Measurements from ENCODE around the gene P2RY12.
A peak's percentile ranks its signal among the peaks of the same experiment; 100 is the strongest.

Gene P2RY12

GRCh38 chr3:151346292-151346691, 38.3 kb downstream of the P2RY12 start:
- no peak for DNase-seq (ENCODE audit: low read depth in 1 of 2, low spot score in 1 of 2)

GRCh38 chr3:151345859-151346258, 38.7 kb downstream of the P2RY12 start:
- DNase-seq (ENCODE audit: low read depth in 1 of 2, low spot score in 1 of 2): no peak

- no peak for DNase-seq (ENCODE audit: low read depth in 1 of 2, low spot score in 1 of 2)
These were observed 52.9 kb downstream of the P2RY12 start for GRCh38 chr3:151331696-151332095.

- DNase-seq (ENCODE audit: low read depth in 1 of 2, low spot score in 1 of 2): no peak
These were observed 53.7 kb downstream of the P2RY12 start for GRCh38 chr3:151330899-151331298.

- no peak for DNase-seq (ENCODE audit: low read depth in 1 of 2, low spot score in 1 of 2)
These were observed 54.2 kb downstream of the P2RY12 start for GRCh38 chr3:151330379-151330778.

GRCh38 chr3:151329363-151329762, 55.2 kb downstream of the P2RY12 start, which contains the start of gene P2RY13:
P2RY13 (minus strand) TSS chr3:151329549; CDS start chr3:151329528, 21 bp downstream.
- no peak for DNase-seq (ENCODE audit: low read depth in 1 of 2, low spot score in 1 of 2)

- no peak for DNase-seq (ENCODE audit: low read depth in 1 of 2, low spot score in 1 of 2)
These were observed 56.1 kb downstream of the P2RY12 start for GRCh38 chr3:151328298-151328995.

- no peak for DNase-seq (ENCODE audit: low read depth in 1 of 2, low spot score in 1 of 2)
These were observed 56.9 kb downstream of the P2RY12 start for GRCh38 chr3:151327571-151328198.

- DNase-seq (ENCODE audit: low read depth in 1 of 2, low spot score in 1 of 2): no peak
These were observed 62.0 kb downstream of the P2RY12 start for GRCh38 chr3:151322511-151322910.

- no peak for DNase-seq (ENCODE audit: low read depth in 1 of 2, low spot score in 1 of 2)
These were observed 63.0 kb downstream of the P2RY12 start for GRCh38 chr3:151321526-151321925.

- DNase-seq (ENCODE audit: low read depth in 1 of 2, low spot score in 1 of 2): no peak
These were observed 64.4 kb downstream of the P2RY12 start for GRCh38 chr3:151320131-151320530.

GRCh38 chr3:151319628-151320027, 64.9 kb downstream of the P2RY12 start:
- no peak for DNase-seq (ENCODE audit: low read depth in 1 of 2, low spot score in 1 of 2)

GRCh38 chr3:151318991-151319390, 65.6 kb downstream of the P2RY12 start:
- DNase-seq (ENCODE audit: low read depth in 1 of 2, low spot score in 1 of 2): no peak

- no peak for DNase-seq (ENCODE audit: low read depth in 1 of 2, low spot score in 1 of 2)
These were observed 66.2 kb downstream of the P2RY12 start for GRCh38 chr3:151318313-151318712.

GRCh38 chr3:151316267-151316991, 68.1 kb downstream of the P2RY12 start, which contains the start of gene GPR87:
GPR87 (minus strand) TSS chr3:151316820; CDS start chr3:151300100, 16,720 bp downstream.
- DNase-seq (ENCODE audit: low read depth in 1 of 2, low spot score in 1 of 2): peak in 1 of 2 donors; percentile 25

GRCh38 chr3:151315846-151316245, 68.7 kb downstream of the P2RY12 start:
- no peak for DNase-seq (ENCODE audit: low read depth in 1 of 2, low spot score in 1 of 2)

- DNase-seq (ENCODE audit: low read depth in 1 of 2, low spot score in 1 of 2): no peak
These were observed 69.4 kb downstream of the P2RY12 start for GRCh38 chr3:151315136-151315535.

GRCh38 chr3:151314593-151314992, 70.0 kb downstream of the P2RY12 start:
- no peak for DNase-seq (ENCODE audit: low read depth in 1 of 2, low spot score in 1 of 2)

- DNase-seq (ENCODE audit: low read depth in 1 of 2, low spot score in 1 of 2): no peak
These were observed 70.4 kb downstream of the P2RY12 start for GRCh38 chr3:151314137-151314536.

GRCh38 chr3:151312972-151313371, 71.6 kb downstream of the P2RY12 start:
- DNase-seq (ENCODE audit: low read depth in 1 of 2, low spot score in 1 of 2): no peak

- no peak for DNase-seq (ENCODE audit: low read depth in 1 of 2, low spot score in 1 of 2)
These were observed 75.0 kb downstream of the P2RY12 start for GRCh38 chr3:151309566-151309965.

Measured in activated CD4-positive, alpha-beta T cell treated with anti-CD3 and anti-CD28 coated beads, Interleukin-2, amount 50 U/mL, for 24 hours (primary cell).